Stomach (tissue), 9 donors: ENCODE data around the gene BIVM. TPM values are rescaled to one million over a fixed set of nuclear protein-coding genes. Genes with fewer than 3 reads are reported as not detected.

Source experiments
- DNase-seq, 2 donors: peaks; one replicate each; pipeline versions ENCODE4 v3.0.0 to v3.0.0-alpha.2; 2013 to 2019
- H3K27ac ChIP-seq, 5 donors: fragments of 200-600 bp in 4 of 5; sonication (generic) in 4 of 5; one replicate each; pipeline ENCODE4 v1.5.1; 2013 to 2019; ENCODE audit warnings: mild to moderate bottlenecking in 1 of 5, moderate library complexity in 1 of 5
- H3K27me3 ChIP-seq, 3 donors: fragments of 200-600 bp; sonication (generic); one replicate each; pipeline ENCODE4 v1.5.1; 2017 to 2019; ENCODE audit warnings: mixed run types in 1 of 3
- H3K36me3 ChIP-seq, 4 donors: fragments of 200-600 bp; sonication (generic); 1 replicate in 3 of 4; 2 replicates in 1 of 4; pipeline ENCODE4 v1.5.1; 2016 to 2019
- H3K4me1 ChIP-seq, 4 donors: fragments of 200-600 bp; sonication (generic); one replicate each; pipeline ENCODE4 v1.5.1; 2016 to 2019
- H3K4me3 ChIP-seq, 4 donors: fragments of 200-600 bp; sonication (generic) in 3 of 4; one replicate each; pipeline ENCODE4 v1.5.1; 2016 to 2019; ENCODE audit warnings: mild to moderate bottlenecking in 1 of 4
- H3K9me3 ChIP-seq, 4 donors: fragments of 200-600 bp; sonication (generic); one replicate each; pipeline ENCODE4 v1.5.1; 2016 to 2019
- EP300 ChIP-seq: sonication (generic); formaldehyde crosslinking; IDR thresholded peaks from one replicate; pipeline ENCODE4 v1.6.1; 2017; ENCODE audit warnings: antibody characterized with exemption
- POLR2A ChIP-seq, 4 donors: fragments of 450-650 bp; IDR thresholded peaks; one replicate each; pipeline ENCODE4 v1.6.1; 2016; ENCODE audit warnings: antibody characterized with exemption in 4 of 4, control low read depth in 2 of 4, mild to moderate bottlenecking in 1 of 4, moderate library complexity in 1 of 4
- POLR2AphosphoS5 ChIP-seq, 3 donors: sonication (generic); formaldehyde crosslinking; IDR thresholded peaks; one replicate each; pipeline ENCODE4 v1.6.1; 2016; ENCODE audit warnings: antibody characterized with exemption in 3 of 3
- WGBS, 5 donors: extraction: QIAGEN DNeasy Blood & Tissue Kit in 3 of 5; methylation state at CpG; one replicate each; pipeline versions ENCODE4 v1.1.5 to v1.1.7; 2013 to 2018; 5-methylcytosine and 5-hydroxymethylcytosine counted together
- intact Hi-C: fragments of 100-400 bp; cut with DNase I; formaldehyde crosslinking; loops from one replicate; pipeline ENCODE4 v1.15.1; 2023; ENCODE audit warnings: low total_unique reads
- polyA plus RNA-seq, 3 donors: library from polyadenylated mRNA; stranded (reverse); fragments of 200-250 nt; gene quantifications; one replicate each; pipeline ENCODE4 v1.2.3, GENCODE V29; 2013
- total RNA-seq, 5 donors: library from RNA; depleted of rRNA; stranded (reverse); fragments of >200 nt; gene quantifications; one replicate each; pipeline versions ENCODE4 v1.1.0 to v1.2.3, GENCODE V29; 2014 to 2016
- TF ChIP-seq, protein P1 (sequence below), 7 experiments: fragments of 450-650 bp in 4 of 7; fragments of 200-600 bp in 3 of 7; sonication (generic) in 3 of 7; IDR thresholded peaks; one replicate each; pipeline ENCODE4 v1.5.1; 2016 to 2019; ENCODE audit warnings: antibody characterized with exemption in 7 of 7, control low read depth in 2 of 7, mild to moderate bottlenecking in 1 of 7
- donor health status: healthy with polysubstance abuse.
- donor health status: Bipolar disorder and iron deficiency.
- donor health status: healthy.

The BIVM gene
- total and polyA plus RNA-seq, 8 donors, result 2.6 to 82.9 (median 14.4) TPM

DNA sequence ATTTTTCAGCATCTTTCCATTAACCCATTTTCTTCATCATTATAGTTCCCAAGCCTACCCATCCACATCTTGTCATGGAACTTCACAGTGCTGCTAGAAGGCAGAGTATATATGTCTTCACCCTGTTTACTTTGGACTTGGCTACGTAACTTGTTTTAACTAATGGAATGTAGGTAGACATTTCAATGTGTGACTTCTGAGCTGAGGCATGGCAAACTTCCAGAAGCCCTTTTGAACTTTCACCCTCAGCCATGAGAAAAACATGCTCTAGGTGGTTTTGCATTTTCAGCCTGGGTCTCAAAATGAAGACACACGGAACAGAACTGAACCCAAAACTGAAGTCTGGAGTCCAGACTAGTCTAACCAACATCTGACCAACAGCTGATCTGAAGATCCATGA, 28.5 kb upstream of the BIVM start:
- Histone ChIP-seq H3K27me3 (no peaks in the 10 kb centered on the region), H3K4me1 (peaks cover 5 to 22% (median 14%) of the 10 kb centered on the region in 4 donors), H3K4me3 (no peak overlapping the region), H3K36me3 (peaks cover 0 to 15% (median 12%) of the 10 kb centered on the region in 4 donors), H3K27ac (no peak overlapping the region), H3K9me3 (no peaks in the 10 kb centered on the region)
- intact Hi-C loops, result no loop called here
- WGBS, 5 donors, result 56 to 70% (median 62%) methylated on average over 2 of the region's 2 CpGs
- TF ChIP-seq POLR2AphosphoS5 (IDR thresholded peaks at IDR 0.05) (no peak), EP300 (no peak), POLR2A (IDR thresholded peaks at IDR 0.05) (no peak)
- TF ChIP-seq, protein P1, sequence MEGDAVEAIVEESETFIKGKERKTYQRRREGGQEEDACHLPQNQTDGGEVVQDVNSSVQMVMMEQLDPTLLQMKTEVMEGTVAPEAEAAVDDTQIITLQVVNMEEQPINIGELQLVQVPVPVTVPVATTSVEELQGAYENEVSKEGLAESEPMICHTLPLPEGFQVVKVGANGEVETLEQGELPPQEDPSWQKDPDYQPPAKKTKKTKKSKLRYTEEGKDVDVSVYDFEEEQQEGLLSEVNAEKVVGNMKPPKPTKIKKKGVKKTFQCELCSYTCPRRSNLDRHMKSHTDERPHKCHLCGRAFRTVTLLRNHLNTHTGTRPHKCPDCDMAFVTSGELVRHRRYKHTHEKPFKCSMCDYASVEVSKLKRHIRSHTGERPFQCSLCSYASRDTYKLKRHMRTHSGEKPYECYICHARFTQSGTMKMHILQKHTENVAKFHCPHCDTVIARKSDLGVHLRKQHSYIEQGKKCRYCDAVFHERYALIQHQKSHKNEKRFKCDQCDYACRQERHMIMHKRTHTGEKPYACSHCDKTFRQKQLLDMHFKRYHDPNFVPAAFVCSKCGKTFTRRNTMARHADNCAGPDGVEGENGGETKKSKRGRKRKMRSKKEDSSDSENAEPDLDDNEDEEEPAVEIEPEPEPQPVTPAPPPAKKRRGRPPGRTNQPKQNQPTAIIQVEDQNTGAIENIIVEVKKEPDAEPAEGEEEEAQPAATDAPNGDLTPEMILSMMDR (IDR thresholded peaks at IDR 0.05), result no peak
- peak in 1 of 2 donors; percentile 19 for DNase-seq

- peaks cover 5 to 22% (median 14%) of the 10 kb centered on the region in 4 donors for H3K4me1 ChIP-seq
- no peak for DNase-seq
- no peaks in the 10 kb centered on the region for H3K9me3 ChIP-seq
- intact Hi-C loops, result no loop called here
- no peaks in the 10 kb centered on the region for H3K27me3 ChIP-seq
- TF ChIP-seq, protein P1 (IDR thresholded peaks at IDR 0.05), result no peak
- TF ChIP-seq EP300 (no peak), POLR2A (IDR thresholded peaks at IDR 0.05) (no peak), POLR2AphosphoS5 (IDR thresholded peaks at IDR 0.05) (no peak)
- no peak overlapping the region for H3K27ac ChIP-seq
- WGBS, 5 donors, result 85 to 89% (median 88%) methylated on average over 6 of the region's 6 CpGs
- H3K36me3 ChIP-seq, result peaks cover 0 to 13% (median 6%) of the 10 kb centered on the region in 4 donors
- no peak overlapping the region for H3K4me3 ChIP-seq
Observed at GRCh38 chr13:102771298-102772041, 27.4 kb upstream of the BIVM start.

DNA sequence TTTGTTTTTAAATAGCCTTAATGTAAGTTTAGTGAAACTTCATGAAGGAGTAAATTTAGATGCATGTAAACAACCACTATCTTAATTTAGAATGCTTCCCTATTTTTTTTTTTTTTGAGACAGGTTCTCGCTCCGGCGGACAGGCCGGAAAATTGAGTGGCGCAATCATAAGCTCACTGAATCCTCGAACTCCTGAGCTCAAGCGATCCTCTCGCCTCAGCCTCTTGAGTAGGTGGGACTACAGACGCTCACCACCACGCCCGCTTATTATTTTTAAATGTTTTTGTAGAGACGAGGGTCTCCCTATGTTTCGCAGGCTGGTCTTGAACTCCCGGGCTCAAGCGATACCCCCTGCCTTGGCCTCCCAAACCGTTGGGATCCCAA, 26.9 kb upstream of the BIVM start:
- TF ChIP-seq EP300 (no peak), POLR2AphosphoS5 (IDR thresholded peaks at IDR 0.05) (no peak), POLR2A (IDR thresholded peaks at IDR 0.05) (no peak)
- TF ChIP-seq, protein P1 (IDR thresholded peaks at IDR 0.05), result no peak
- H3K27me3 ChIP-seq, result no peaks in the 10 kb centered on the region
- peaks cover 0 to 9% (median 5%) of the 10 kb centered on the region in 4 donors for H3K36me3 ChIP-seq
- H3K9me3 ChIP-seq, result no peaks in the 10 kb centered on the region
- DNase-seq, result no peak
- intact Hi-C loops, result no loop called here
- WGBS, 5 donors, result 91 to 96% (median 94%) methylated on average over 16 of the region's 16 CpGs
- H3K27ac ChIP-seq, result no peak overlapping the region
- H3K4me3 ChIP-seq, result no peak overlapping the region
- peaks cover 5 to 22% (median 14%) of the 10 kb centered on the region in 4 donors for H3K4me1 ChIP-seq

- DNase-seq, result peak; percentile 87 to 96
- TF ChIP-seq POLR2AphosphoS5 (IDR thresholded peaks at IDR 0.05) (peak; percentile 86 to 92 (median 88)), POLR2A (IDR thresholded peaks at IDR 0.05) (peak in 1 of 4 donors; percentile 67)
- TF ChIP-seq, protein P1 (IDR thresholded peaks at IDR 0.05), result no peak
- Histone ChIP-seq H3K9me3 (no peaks in the 10 kb centered on the region), H3K27ac (peak within 1 kb of the TSS; percentile 63 to 92 (median 81)), H3K4me3 (peak within 1 kb of the TSS; percentile 77 to 87 (median 82)), H3K27me3 (no peaks in the 10 kb centered on the region), H3K4me1 (peaks cover 5 to 22% (median 14%) of the 10 kb centered on the region in 4 donors), H3K36me3 (no peaks in the 10 kb centered on the region)
- WGBS, 5 donors, result 1 to 4% (median 2%) methylated on average over 24 to 85 of the region's 85 CpGs
- intact Hi-C loops, result no loop called here
Observed at GRCh38 chr13:102773441-102774213, 25.3 kb upstream of the BIVM start, which contains the start of gene TEX30. Gene TEX30, minus strand, starts transcription at chr13:102773786. Its CDS starts 3,760 bp downstream, at chr13:102770026.
